ENCODE measurements around the gene LRRK2.
"Not testable (repeated sequence)": the region's sequence is repeated elsewhere in the genome, so short reads cannot be mapped to it uniquely, and the experiment has no call there.

The LRRK2 gene

GRCh38 chr12:40248585-40249297 is 23.9 kb downstream of the LRRK2 start:
- no peak for DNase-seq

- DNase-seq = not testable (repeated sequence)
These were observed 25.9 kb downstream of the LRRK2 start for GRCh38 chr12:40250652-40251051.

- no peak for DNase-seq
These were observed 29.1 kb downstream of the LRRK2 start for GRCh38 chr12:40253936-40254335.

GRCh38 chr12:40254455-40255085 is 29.8 kb downstream of the LRRK2 start:
- no peak for DNase-seq

- no peak for DNase-seq
These were observed 33.6 kb downstream of the LRRK2 start for GRCh38 chr12:40258371-40258770.

GRCh38 chr12:40261937-40262336 is 37.1 kb downstream of the LRRK2 start:
- no peak for DNase-seq

GRCh38 chr12:40262657-40263056 is 37.9 kb downstream of the LRRK2 start:
- DNase-seq = no peak

GRCh38 chr12:40263616-40264409 is 39.0 kb downstream of the LRRK2 start:
- DNase-seq = no peak

- DNase-seq = no peak
These were observed 47.3 kb downstream of the LRRK2 start for GRCh38 chr12:40271981-40272664.

- DNase-seq = no peak
These were observed 57.1 kb downstream of the LRRK2 start for GRCh38 chr12:40281791-40282364.

- no peak for DNase-seq
These were observed 61.8 kb downstream of the LRRK2 start for GRCh38 chr12:40286583-40286982.

GRCh38 chr12:40287369-40287975 is 62.7 kb downstream of the LRRK2 start:
- DNase-seq = no peak

GRCh38 chr12:40292788-40293429 is 68.1 kb downstream of the LRRK2 start:
- DNase-seq = no peak

GRCh38 chr12:40298341-40298740 is 73.5 kb downstream of the LRRK2 start:
- no peak for DNase-seq

GRCh38 chr12:40300490-40300889 is 75.7 kb downstream of the LRRK2 start:
- DNase-seq = no peak

GRCh38 chr12:40309001-40309400 is 84.2 kb downstream of the LRRK2 start:
- no peak for DNase-seq

GRCh38 chr12:40310211-40310610 is 85.4 kb downstream of the LRRK2 start:
- no peak for DNase-seq

- no peak for DNase-seq
These were observed 87.4 kb downstream of the LRRK2 start for GRCh38 chr12:40312196-40312595.

GRCh38 chr12:40312982-40313576 is 88.3 kb downstream of the LRRK2 start:
- no peak for DNase-seq

- no peak for DNase-seq
These were observed 89.1 kb downstream of the LRRK2 start for GRCh38 chr12:40313928-40314327.

- DNase-seq = no peak
These were observed 90.1 kb downstream of the LRRK2 start for GRCh38 chr12:40314927-40315326.

All from activated gamma-delta T cell (primary cell).